Muscle of leg (tissue), 11 donors: ENCODE measurements around the gene MAPK1. TPM values are rescaled to one million over a fixed set of nuclear protein-coding genes. Genes with fewer than 3 reads are reported as not detected.
"Not testable (repeated sequence)": the region's sequence is repeated elsewhere in the genome, so short reads cannot be mapped to it uniquely, and the experiment has no call there.

ENCODE experiments used
- DNase-seq: peaks from one replicate; pipeline ENCODE4 v3.0.0; 2013
- H3K27ac ChIP-seq: one replicate; pipeline ENCODE4 v1.5.1; 2013; ENCODE audit warnings: mild to moderate bottlenecking, low read length, control low read depth
- H3K27me3 ChIP-seq: one replicate; pipeline ENCODE4 v1.6.1; 2013; ENCODE audit warnings: low read length; ENCODE audit not compliant: control insufficient read depth, insufficient read depth
- H3K36me3 ChIP-seq: one replicate; pipeline ENCODE4 v1.6.1; 2013; ENCODE audit warnings: low read length; ENCODE audit not compliant: control insufficient read depth, insufficient read depth
- H3K4me1 ChIP-seq: one replicate; pipeline ENCODE4 v1.6.1; 2013; ENCODE audit warnings: low read length; ENCODE audit not compliant: control insufficient read depth, insufficient read depth
- H3K4me3 ChIP-seq: one replicate; pipeline ENCODE4 v1.5.1; 2013; ENCODE audit warnings: low read length, control low read depth
- H3K9me3 ChIP-seq: replicated peaks from 2 replicates; pipeline ENCODE4 v1.6.1; 2013; ENCODE audit warnings: low read depth, low read length; ENCODE audit not compliant: control insufficient read depth
- WGBS: methylation state at CpG from one replicate; pipeline ENCODE4 v1.1.5; 2013; ENCODE audit warnings: missing lambda C conversion rate; ENCODE audit not compliant: insufficient coverage; 5-methylcytosine and 5-hydroxymethylcytosine counted together
- polyA plus RNA-seq, 8 donors: library from polyadenylated mRNA; unstranded; fragments of 120-200 nt; gene quantifications; one replicate each; pipeline versions ENCODE4 v1.2.1 to v1.2.3, GENCODE V29; 2013; ENCODE audit warnings: inconsistent platforms in 1 of 8, low replicate concordance in 1 of 8; ENCODE audit not compliant: insufficient read length in 8 of 8, insufficient read depth in 1 of 8
- total RNA-seq: library from RNA; stranded (reverse); fragments of 120-200 nt; gene quantifications from one replicate; pipeline ENCODE4 v1.2.4, GENCODE V29; 2013

MAPK1 gene
- total and polyA plus RNA-seq, 9 donors: 92.0 to 126 (median 110) TPM

- H3K27me3 ChIP-seq, DNase-seq, H3K4me3 ChIP-seq, H3K27ac ChIP-seq, H3K36me3 ChIP-seq, H3K9me3 ChIP-seq: not testable (repeated sequence)
- H3K4me1 ChIP-seq: peaks cover 23% of the 10 kb centered on the region
- no CpG with 5 or more reads among the region's 15 CpGs for WGBS
Observed at GRCh38 chr22:21716395-21717122, 150.9 kb downstream of the MAPK1 start.

GRCh38 chr22:21714786-21715185 lies 152.7 kb downstream of the MAPK1 start:
- DNase-seq: no peak
- Histone ChIP-seq H3K4me3 (no peak overlapping the region), H3K27ac (no peak overlapping the region), H3K36me3 (peaks cover 3% of the 10 kb centered on the region), H3K27me3 (no peaks in the 10 kb centered on the region), H3K9me3 (no peaks in the 10 kb centered on the region), H3K4me1 (peaks cover 24% of the 10 kb centered on the region)
- no CpG with 5 or more reads among the region's 3 CpGs for WGBS

GRCh38 chr22:21714059-21714770 lies 153.2 kb downstream of the MAPK1 start:
- peaks cover 25% of the 10 kb centered on the region for H3K4me1 ChIP-seq
- peaks cover 8% of the 10 kb centered on the region for H3K36me3 ChIP-seq
- H3K9me3 ChIP-seq: no peaks in the 10 kb centered on the region
- no peaks in the 10 kb centered on the region for H3K27me3 ChIP-seq
- H3K27ac ChIP-seq: peak overlapping the region; percentile 23
- WGBS: 61% methylated on average over 32 of the region's 32 CpGs
- H3K4me3 ChIP-seq: no peak overlapping the region
- DNase-seq: peak; percentile 72

- Histone ChIP-seq H3K4me3 (no peak overlapping the region), H3K36me3 (peaks cover 11% of the 10 kb centered on the region), H3K4me1 (peaks cover 31% of the 10 kb centered on the region), H3K27me3 (no peaks in the 10 kb centered on the region), H3K27ac (peak overlapping the region; percentile 23), H3K9me3 (no peaks in the 10 kb centered on the region)
- DNase-seq: no peak
- WGBS: 70% methylated on average over 5 of the region's 9 CpGs
Observed at GRCh38 chr22:21713428-21714058, 153.9 kb downstream of the MAPK1 start.

- no peaks in the 10 kb centered on the region for H3K9me3 ChIP-seq
- no peak overlapping the region for H3K27ac ChIP-seq
- H3K36me3 ChIP-seq: peaks cover 11% of the 10 kb centered on the region
- peaks cover 37% of the 10 kb centered on the region for H3K4me1 ChIP-seq
- WGBS: 11% methylated on average over 6 of the region's 14 CpGs
- no peak overlapping the region for H3K4me3 ChIP-seq
- DNase-seq: peak; percentile 90
- H3K27me3 ChIP-seq: no peaks in the 10 kb centered on the region
Observed at GRCh38 chr22:21712751-21713427, 154.6 kb downstream of the MAPK1 start.

GRCh38 chr22:21711851-21712250 lies 155.6 kb downstream of the MAPK1 start:
- Histone ChIP-seq H3K36me3 (peaks cover 14% of the 10 kb centered on the region), H3K4me3 (no peak overlapping the region), H3K27me3 (no peaks in the 10 kb centered on the region), H3K9me3 (no peaks in the 10 kb centered on the region), H3K27ac (no peak overlapping the region), H3K4me1 (peaks cover 41% of the 10 kb centered on the region)
- no peak for DNase-seq
- no CpG with 5 or more reads among the region's 4 CpGs for WGBS

GRCh38 chr22:21710156-21710555 lies 157.3 kb downstream of the MAPK1 start:
- Histone ChIP-seq H3K27ac (no peak overlapping the region), H3K4me1 (peaks cover 35% of the 10 kb centered on the region), H3K9me3 (no peaks in the 10 kb centered on the region), H3K27me3 (no peaks in the 10 kb centered on the region), H3K36me3 (peaks cover 14% of the 10 kb centered on the region), H3K4me3 (no peak overlapping the region)
- 87% methylated on average over 7 of the region's 7 CpGs for WGBS
- DNase-seq: no peak

- Histone ChIP-seq H3K4me3 (no peak overlapping the region), H3K27ac (no peak overlapping the region), H3K36me3 (peaks cover 14% of the 10 kb centered on the region), H3K4me1 (peaks cover 33% of the 10 kb centered on the region), H3K9me3 (no peaks in the 10 kb centered on the region), H3K27me3 (no peaks in the 10 kb centered on the region)
- 78% methylated on average over 8 of the region's 8 CpGs for WGBS
- DNase-seq: no peak
Observed at GRCh38 chr22:21709688-21710087, 157.8 kb downstream of the MAPK1 start.

- no peak for DNase-seq
- H3K4me1 ChIP-seq: peaks cover 29% of the 10 kb centered on the region
- H3K9me3 ChIP-seq: no peaks in the 10 kb centered on the region
- WGBS: 95% methylated on average over 5 of the region's 6 CpGs
- no peak overlapping the region for H3K27ac ChIP-seq
- peaks cover 14% of the 10 kb centered on the region for H3K36me3 ChIP-seq
- no peaks in the 10 kb centered on the region for H3K27me3 ChIP-seq
- H3K4me3 ChIP-seq: no peak overlapping the region
Observed at GRCh38 chr22:21708960-21709359, 158.5 kb downstream of the MAPK1 start.

- 62% methylated on average over 2 of the region's 3 CpGs for WGBS
- peaks cover 21% of the 10 kb centered on the region for H3K4me1 ChIP-seq
- peaks cover 24% of the 10 kb centered on the region for H3K36me3 ChIP-seq
- H3K9me3 ChIP-seq: no peaks in the 10 kb centered on the region
- no peaks in the 10 kb centered on the region for H3K27me3 ChIP-seq
- H3K27ac ChIP-seq: peak overlapping the region; percentile 84
- no peak overlapping the region for H3K4me3 ChIP-seq
- DNase-seq: peak; percentile 77
Observed at GRCh38 chr22:21707677-21708076, 159.8 kb downstream of the MAPK1 start.
